Fibroblast of the aortic adventitia (primary cell): Measurements from ENCODE around the gene UNC13A. TPM values are rescaled to one million over a fixed set of nuclear protein-coding genes. Genes with fewer than 3 reads are reported as not detected.
"Not testable (repeated sequence)": the region's sequence is repeated elsewhere in the genome, so short reads cannot be mapped to it uniquely, and the experiment has no call there.

Experiments
- DNase-seq: peaks from one replicate; pipeline ENCODE4 v3.0.0-alpha.2; 2010; ENCODE audit warnings: low read depth
- H3K4me3 ChIP-seq: 2 replicates; pipeline ENCODE4 v1.5.1; 2011; ENCODE audit warnings: low read depth, mild to moderate bottlenecking, control low read depth, low read length, moderate library complexity
- CTCF ChIP-seq: IDR thresholded peaks from 2 replicates; pipeline ENCODE4 v1.5.1; 2011; ENCODE audit warnings: mild to moderate bottlenecking, low read length, control low read depth, inconsistent platforms; ENCODE audit not compliant: insufficient read depth
- total RNA-seq: library from RNA; depleted of rRNA; stranded (reverse); fragments of >200 nt; gene quantifications from 2 replicates; pipeline ENCODE4 v1.2.3, GENCODE V29; 2012; ENCODE audit warnings: low replicate concordance

Gene UNC13A
- total RNA-seq, 1 donor: 0.27 TPM

DNA sequence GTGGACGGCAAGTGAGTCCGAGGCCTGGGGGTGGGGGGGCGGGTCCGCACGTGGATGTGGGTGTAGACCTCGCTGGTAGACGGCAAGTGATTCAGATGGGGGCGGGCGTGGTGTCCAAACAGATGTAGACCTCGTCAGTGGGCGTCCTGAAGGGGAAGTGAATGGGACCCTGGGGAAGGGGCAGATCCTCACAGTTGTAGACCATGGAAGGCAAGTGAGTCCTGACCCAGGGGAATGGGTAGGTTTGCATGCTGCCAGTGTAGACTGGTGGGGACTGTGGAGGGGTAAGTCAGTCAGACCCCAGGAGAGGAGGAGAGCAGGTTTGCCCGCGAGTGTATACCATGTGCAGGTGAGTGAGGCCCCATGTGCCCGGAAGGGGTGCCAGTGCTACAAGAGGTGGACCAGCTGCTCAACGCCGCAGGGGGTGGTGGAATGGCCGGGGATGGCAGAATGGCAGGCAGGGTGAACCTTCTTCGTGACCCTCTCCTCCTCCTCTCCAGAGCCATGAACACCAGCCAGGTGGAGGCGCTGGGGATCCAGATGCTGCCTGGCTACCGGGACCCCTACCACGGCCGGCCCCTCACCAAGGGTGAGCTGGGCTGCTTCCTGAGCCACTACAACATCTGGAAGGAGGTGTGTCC is 110.6 kb downstream of the UNC13A start:
- TF ChIP-seq CTCF: no peak
- no peak for DNase-seq
- no peak overlapping the region for H3K4me3 ChIP-seq

DNA sequence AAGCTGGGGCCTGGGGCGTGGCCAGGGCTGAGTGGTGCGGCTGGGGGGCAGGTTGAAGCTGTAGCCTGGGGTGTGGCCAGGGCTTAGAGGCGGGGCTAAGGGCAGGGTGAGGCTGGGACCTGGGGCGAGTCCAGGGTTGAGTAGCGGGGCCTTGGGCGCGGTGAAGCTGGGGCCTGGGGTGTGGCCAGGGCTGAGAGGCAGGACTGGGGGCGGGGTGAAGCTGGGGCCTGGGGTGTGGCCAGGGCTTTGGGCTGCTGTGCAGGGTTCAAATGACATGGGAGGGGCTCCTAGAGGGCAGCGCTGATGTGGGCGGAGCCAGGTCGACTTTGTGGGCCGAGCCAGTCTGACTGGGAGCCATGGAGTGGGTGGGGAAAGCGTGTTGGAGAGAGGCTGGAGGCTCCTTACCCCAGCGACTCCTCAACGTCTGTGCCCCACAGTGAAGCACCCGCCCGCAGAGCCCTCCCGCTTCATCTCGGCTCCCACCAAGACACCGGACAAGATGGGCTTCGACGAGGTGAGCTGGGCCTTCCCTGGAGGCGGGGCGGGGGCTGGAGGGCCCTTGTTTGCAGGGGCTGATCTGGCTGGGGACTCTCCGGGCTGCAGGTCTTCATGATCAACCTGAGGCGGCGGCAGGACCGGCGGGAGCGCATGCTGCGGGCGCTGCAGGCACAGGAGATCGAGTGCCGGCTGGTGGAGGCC is 111.2 kb downstream of the UNC13A start:
- H3K4me3 ChIP-seq: no peak overlapping the region
- TF ChIP-seq CTCF: no peak
- peak; percentile 74 for DNase-seq

DNA sequence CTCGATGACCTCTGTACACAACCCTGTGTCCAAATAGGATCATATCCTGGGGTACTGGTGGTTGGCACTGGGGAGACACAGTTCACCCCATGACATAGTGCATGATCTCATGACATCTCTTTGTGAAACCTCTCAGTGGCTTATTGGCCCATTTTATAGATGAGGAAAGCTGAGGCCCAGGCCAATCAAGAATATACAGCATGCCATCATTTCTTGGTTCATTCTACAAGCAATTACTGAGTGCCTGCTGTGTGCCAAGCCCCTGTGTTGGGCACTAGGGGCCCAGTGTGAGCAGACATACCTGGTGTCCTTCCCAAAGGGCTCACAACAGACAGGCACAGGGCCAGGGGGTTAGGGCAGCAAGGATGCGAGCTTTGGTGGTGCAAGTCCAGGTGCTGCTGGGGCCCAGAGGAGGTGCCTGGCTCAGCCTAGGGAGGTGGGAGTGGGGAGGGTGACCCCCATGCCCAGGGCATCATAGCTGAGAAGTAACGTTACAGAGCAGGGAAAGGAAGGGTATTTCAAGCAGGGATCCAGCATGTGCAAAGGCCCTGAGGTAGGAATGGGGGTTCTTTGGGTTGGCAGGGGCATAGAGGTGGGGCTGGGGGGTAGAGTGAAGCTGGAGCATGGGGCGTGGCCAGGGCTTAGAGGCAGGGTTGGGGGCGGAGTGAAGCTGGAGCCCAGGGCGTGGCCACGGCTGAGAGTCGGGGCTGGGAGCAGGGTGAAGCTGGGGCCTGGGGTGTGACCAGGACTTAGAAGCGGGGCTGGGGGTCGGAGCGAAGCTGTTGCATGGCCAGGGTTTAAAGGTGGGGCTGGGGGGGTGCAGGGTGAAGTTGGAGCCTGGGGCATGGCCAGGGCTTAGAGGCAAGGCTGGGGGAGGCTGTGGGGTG is 112.0 kb downstream of the UNC13A start:
- no peak for DNase-seq
- H3K4me3 ChIP-seq: no peak overlapping the region
- TF ChIP-seq CTCF: no peak

DNA sequence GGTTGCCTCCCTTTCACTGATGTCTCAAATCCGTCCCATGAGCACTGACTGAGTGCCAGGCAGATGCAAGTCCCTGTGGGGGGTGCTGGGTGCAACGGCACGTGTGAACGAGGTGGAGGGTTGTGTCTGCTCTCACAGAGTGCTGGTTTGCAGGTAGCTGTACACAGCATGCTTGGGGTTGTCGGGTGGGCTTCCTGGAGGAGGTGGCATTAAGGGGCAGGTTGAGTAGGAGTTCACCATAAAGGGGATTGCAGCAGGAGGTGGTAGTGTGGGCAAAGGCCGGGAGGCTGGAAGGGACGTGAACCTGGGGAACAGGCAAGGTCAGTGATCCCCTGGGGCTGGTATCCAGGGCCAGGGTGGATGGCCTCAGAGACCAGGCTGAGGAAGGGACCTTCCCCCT is 115.5 kb downstream of the UNC13A start:
- no peak for DNase-seq
- no peak for TF ChIP-seq CTCF
- no peak overlapping the region for H3K4me3 ChIP-seq

GRCh38 chr19:17570791-17571190 is 117.4 kb downstream of the UNC13A start:
- H3K4me3 ChIP-seq: no peak overlapping the region
- TF ChIP-seq CTCF: no peak
- no peak for DNase-seq

GRCh38 chr19:17570291-17570690 is 117.9 kb downstream of the UNC13A start:
- not testable (repeated sequence) for DNase-seq

GRCh38 chr19:17567940-17568339 is 120.2 kb downstream of the UNC13A start:
- DNase-seq: no peak
- no peak overlapping the region for H3K4me3 ChIP-seq
- TF ChIP-seq CTCF: no peak

More at GRCh38 chr19:17570291-17570690, 117.9 kb downstream of the UNC13A start:
- not testable (repeated sequence) for H3K4me3 ChIP-seq
